HepG2 (cell line): ENCODE data around the gene GLTPD2. TPM values are rescaled to one million over a fixed set of nuclear protein-coding genes. Genes with fewer than 3 reads are reported as not detected.
A peak's percentile ranks its signal among the peaks of the same experiment; 100 is the strongest.

ENCODE experiments used
- ATF7 ChIP-seq, 2 experiments: fragments of 450-650 bp in 1 of 2; sonication (generic) in 1 of 2; formaldehyde crosslinking in 1 of 2; IDR thresholded peaks; 2 replicates each; pipeline versions ENCODE4 v1.4.0 to v1.6.1; 2016 to 2020; ENCODE audit warnings: antibody characterized with exemption in 1 of 2, mild to moderate bottlenecking in 1 of 2, missing genetic modification reagents in 1 of 2
- CHCHD3 ChIP-seq: sonication (generic); formaldehyde crosslinking; IDR thresholded peaks from 2 replicates; pipeline ENCODE4 v1.8.0; 2022; ENCODE audit warnings: mild to moderate bottlenecking, missing genetic modification reagents, moderate library complexity
- DNMT1 ChIP-seq: sonication (generic); formaldehyde crosslinking; IDR thresholded peaks from 2 replicates; pipeline ENCODE4 v1.5.1; 2020; ENCODE audit warnings: mild to moderate bottlenecking, missing genetic modification reagents
- GTF2F1 ChIP-seq: fragments of 150-350 bp; IDR thresholded peaks from 2 replicates; pipeline ENCODE4 v1.6.1; 2014; ENCODE audit warnings: low read length
- HMG20B ChIP-seq: conservative IDR thresholded peaks from 2 replicates; pipeline ENCODE4 v1.6.1; 2016; ENCODE audit warnings: missing genetic modification reagents, missing compliant biosample characterization
- HOXD1 ChIP-seq: sonication (generic); formaldehyde crosslinking; IDR thresholded peaks from 2 replicates; pipeline ENCODE4 v1.5.0; 2020; ENCODE audit warnings: missing genetic modification reagents
- NCOA2 ChIP-seq: sonication (generic); formaldehyde crosslinking; IDR thresholded peaks from 2 replicates; pipeline ENCODE4 v1.8.0; 2022; ENCODE audit warnings: inconsistent platforms
- NCOA5 ChIP-seq: sonication (generic); formaldehyde crosslinking; IDR thresholded peaks from 2 replicates; pipeline ENCODE4 v1.4.0; 2020; ENCODE audit warnings: missing genetic modification reagents
- ONECUT2 ChIP-seq: sonication (generic); formaldehyde crosslinking; IDR thresholded peaks from 2 replicates; pipeline ENCODE4 v1.4.0; 2020; ENCODE audit warnings: missing genetic modification reagents
- POLR2A ChIP-seq, 2 experiments: IDR thresholded peaks; 2 replicates each; pipeline ENCODE4 v1.6.1; 2011; ENCODE audit warnings: low read depth in 2 of 2, low read length in 2 of 2, mild to moderate bottlenecking in 1 of 2, moderate library complexity in 1 of 2; ENCODE audit not compliant: insufficient read depth in 1 of 2
- RARA ChIP-seq: IDR thresholded peaks from 2 replicates; pipeline ENCODE4 v1.6.1; 2016; ENCODE audit warnings: missing genetic modification reagents, missing compliant biosample characterization
- RBAK ChIP-seq: sonication (generic); formaldehyde crosslinking; IDR thresholded peaks from 2 replicates; pipeline ENCODE4 v1.5.1; 2020; ENCODE audit warnings: mild to moderate bottlenecking, missing genetic modification reagents
- REXO4 ChIP-seq: sonication (generic); formaldehyde crosslinking; IDR thresholded peaks from 2 replicates; pipeline ENCODE4 v1.8.0; 2022; ENCODE audit warnings: missing genetic modification reagents, mild to moderate bottlenecking, borderline replicate concordance
- RFX3 ChIP-seq: IDR thresholded peaks from 2 replicates; pipeline ENCODE4 v1.6.1; 2016; ENCODE audit warnings: missing biosample characterization, missing genetic modification reagents
- SIN3A ChIP-seq: IDR thresholded peaks from 2 replicates; pipeline ENCODE4 v1.6.1; 2011; ENCODE audit warnings: low read depth, mild to moderate bottlenecking, control low read depth, low read length, borderline replicate concordance
- ZFP1 ChIP-seq: IDR thresholded peaks from 2 replicates; pipeline ENCODE4 v1.6.1; 2016
- ZNF549 ChIP-seq: sonication (generic); formaldehyde crosslinking; IDR thresholded peaks from 2 replicates; pipeline ENCODE4 v1.5.0; 2020; ENCODE audit warnings: missing genetic modification reagents
- ZNF7 ChIP-seq: IDR thresholded peaks from 2 replicates; pipeline ENCODE4 v1.6.1; 2016; ENCODE audit warnings: missing biosample characterization, missing genetic modification reagents
- ZNF737 ChIP-seq: sonication (generic); formaldehyde crosslinking; IDR thresholded peaks from 2 replicates; pipeline ENCODE4 v1.5.0; 2020; ENCODE audit warnings: missing genetic modification reagents, mild to moderate bottlenecking, borderline replicate concordance
- polyA plus RNA-seq, 8 experiments: library from polyadenylated mRNA; depleted of rRNA in 3 of 8; stranded (reverse) in 7 of 8; unstranded in 1 of 8; fragments of >200 nt; fragmentation: Illumina TruSeq in 4 of 8; extraction: Trizol in 4 of 8; gene quantifications; 2 replicates each; pipeline versions ENCODE4 v1.2.1 to v1.2.3, GENCODE V29; 2011 to 2016; ENCODE audit warnings: low read depth in 4 of 8, missing spikeins in 1 of 8, mixed read lengths in 1 of 8; ENCODE audit not compliant: insufficient read depth in 1 of 8
- total RNA-seq, 5 experiments: library from RNA; depleted of rRNA; stranded (reverse); fragments of >200 nt; fragmentation: Illumina TruSeq; extraction: Trizol; gene quantifications; 2 replicates each; pipeline ENCODE4 v1.2.3, GENCODE V29; 2016; ENCODE audit warnings: low read depth in 1 of 5
- TF ChIP-seq, protein P1 (sequence below): sonication (generic); formaldehyde crosslinking; IDR thresholded peaks from 2 replicates; pipeline ENCODE4 v1.5.0; 2020; ENCODE audit warnings: mild to moderate bottlenecking, missing genetic modification reagents
- TF ChIP-seq, protein P2 (sequence below): sonication (generic); formaldehyde crosslinking; IDR thresholded peaks from 2 replicates; pipeline ENCODE4 v1.4.0; 2020; ENCODE audit warnings: missing genetic modification reagents
- TF ChIP-seq, protein P3 (sequence below): sonication (generic); formaldehyde crosslinking; IDR thresholded peaks from 2 replicates; pipeline ENCODE4 v1.8.1; 2023; ENCODE audit warnings: mild to moderate bottlenecking, missing genetic modification reagents

Gene GLTPD2
- total and polyA plus RNA-seq, 2 of the 13 experiments (the other 11 are each of a cell fraction or from before 2014, with no cell fraction given) = 7.5 to 12.9 TPM

DNA sequence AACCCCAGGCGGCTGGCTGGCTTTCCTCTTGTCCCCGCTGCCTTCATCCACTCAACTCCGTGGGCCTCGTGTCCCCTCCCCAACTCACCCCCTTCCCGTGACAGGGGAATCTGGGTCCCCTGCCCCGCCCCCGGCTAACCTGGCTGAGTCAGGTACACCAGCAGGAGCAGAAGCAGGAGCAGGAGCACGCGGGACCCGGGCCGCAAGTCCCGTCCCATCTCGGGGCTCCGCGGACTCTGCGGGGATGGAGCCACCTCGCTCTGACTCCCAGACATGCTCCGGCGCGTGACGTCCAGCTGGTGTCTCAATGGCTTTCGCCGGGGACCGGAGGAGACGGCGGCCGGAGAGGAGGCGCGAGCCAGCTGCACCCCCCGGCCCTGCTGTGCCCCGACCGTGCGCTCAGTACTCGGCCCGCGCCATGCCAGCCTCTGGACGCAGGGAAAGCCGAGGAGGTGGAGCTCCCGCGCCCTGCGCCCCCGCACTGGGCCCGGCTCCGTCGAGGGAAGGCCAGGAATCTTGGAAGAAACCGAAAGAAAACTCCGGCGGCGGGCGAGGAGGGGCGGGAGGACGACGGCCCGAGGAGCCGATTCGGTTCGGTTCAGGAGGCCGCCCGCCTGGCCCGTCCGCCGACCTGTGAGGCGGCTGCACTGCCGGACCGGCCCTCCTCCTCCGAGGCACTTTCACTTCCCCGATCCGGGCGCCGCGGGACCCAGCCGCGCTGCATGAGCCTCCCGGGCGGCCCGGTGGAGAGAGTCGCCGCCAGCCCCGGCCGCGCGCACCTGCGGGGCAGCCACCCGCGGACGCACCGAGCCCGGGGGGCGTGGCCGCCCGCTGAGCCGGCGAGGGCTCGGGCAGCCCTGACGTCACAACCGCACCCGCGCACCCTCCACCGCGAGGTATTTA is 49.4 kb upstream of the GLTPD2 start, which contains the start of the genes CXCL16 and ZMYND15 (continued):
- TF ChIP-seq, protein P1, sequence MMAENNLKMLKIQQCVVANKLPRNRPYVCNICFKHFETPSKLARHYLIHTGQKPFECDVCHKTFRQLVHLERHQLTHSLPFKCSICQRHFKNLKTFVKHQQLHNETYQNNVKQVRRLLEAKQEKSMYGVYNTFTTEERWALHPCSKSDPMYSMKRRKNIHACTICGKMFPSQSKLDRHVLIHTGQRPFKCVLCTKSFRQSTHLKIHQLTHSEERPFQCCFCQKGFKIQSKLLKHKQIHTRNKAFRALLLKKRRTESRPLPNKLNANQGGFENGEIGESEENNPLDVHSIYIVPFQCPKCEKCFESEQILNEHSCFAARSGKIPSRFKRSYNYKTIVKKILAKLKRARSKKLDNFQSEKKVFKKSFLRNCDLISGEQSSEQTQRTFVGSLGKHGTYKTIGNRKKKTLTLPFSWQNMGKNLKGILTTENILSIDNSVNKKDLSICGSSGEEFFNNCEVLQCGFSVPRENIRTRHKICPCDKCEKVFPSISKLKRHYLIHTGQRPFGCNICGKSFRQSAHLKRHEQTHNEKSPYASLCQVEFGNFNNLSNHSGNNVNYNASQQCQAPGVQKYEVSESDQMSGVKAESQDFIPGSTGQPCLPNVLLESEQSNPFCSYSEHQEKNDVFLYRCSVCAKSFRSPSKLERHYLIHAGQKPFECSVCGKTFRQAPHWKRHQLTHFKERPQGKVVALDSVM (CRISPR knock-in tag) = no peak
- TF ChIP-seq HOXD1 (CRISPR knock-in tag) = 0 out of 2 replicates have a peak, but pooled peaks have one; percentile 42
- no peak for TF ChIP-seq RBAK (CRISPR knock-in tag)
- TF ChIP-seq REXO4 (CRISPR knock-in tag) = no peak
- TF ChIP-seq, protein P2, sequence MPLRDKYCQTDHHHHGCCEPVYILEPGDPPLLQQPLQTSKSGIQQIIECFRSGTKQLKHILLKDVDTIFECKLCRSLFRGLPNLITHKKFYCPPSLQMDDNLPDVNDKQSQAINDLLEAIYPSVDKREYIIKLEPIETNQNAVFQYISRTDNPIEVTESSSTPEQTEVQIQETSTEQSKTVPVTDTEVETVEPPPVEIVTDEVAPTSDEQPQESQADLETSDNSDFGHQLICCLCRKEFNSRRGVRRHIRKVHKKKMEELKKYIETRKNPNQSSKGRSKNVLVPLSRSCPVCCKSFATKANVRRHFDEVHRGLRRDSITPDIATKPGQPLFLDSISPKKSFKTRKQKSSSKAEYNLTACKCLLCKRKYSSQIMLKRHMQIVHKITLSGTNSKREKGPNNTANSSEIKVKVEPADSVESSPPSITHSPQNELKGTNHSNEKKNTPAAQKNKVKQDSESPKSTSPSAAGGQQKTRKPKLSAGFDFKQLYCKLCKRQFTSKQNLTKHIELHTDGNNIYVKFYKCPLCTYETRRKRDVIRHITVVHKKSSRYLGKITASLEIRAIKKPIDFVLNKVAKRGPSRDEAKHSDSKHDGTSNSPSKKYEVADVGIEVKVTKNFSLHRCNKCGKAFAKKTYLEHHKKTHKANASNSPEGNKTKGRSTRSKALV (CRISPR knock-in tag) = peak; percentile 83
- TF ChIP-seq NCOA2 (CRISPR knock-in tag) = no peak
- no peak for TF ChIP-seq ZNF7 (CRISPR knock-in tag)
- no peak for TF ChIP-seq ONECUT2 (CRISPR knock-in tag)
- TF ChIP-seq SIN3A = no peak
- no peak for TF ChIP-seq RFX3 (CRISPR knock-in tag)
- peak in 1 of 2 experiments; percentile 47; a peak in 1 of 4 replicates for TF ChIP-seq POLR2A (IDR thresholded peaks at IDR 0.05; ENCODE audit: insufficient read depth in 1 of 2, low read depth in 2 of 2, low read length in 2 of 2)
- no peak for TF ChIP-seq HMG20B (CRISPR knock-in tag)
- TF ChIP-seq NCOA5 (CRISPR knock-in tag) = no peak
- TF ChIP-seq CHCHD3 = no peak; the same call in 1 of the 2 replicates
- no peak for TF ChIP-seq DNMT1 (CRISPR knock-in tag)
- no peak for TF ChIP-seq GTF2F1
- TF ChIP-seq, protein P3, sequence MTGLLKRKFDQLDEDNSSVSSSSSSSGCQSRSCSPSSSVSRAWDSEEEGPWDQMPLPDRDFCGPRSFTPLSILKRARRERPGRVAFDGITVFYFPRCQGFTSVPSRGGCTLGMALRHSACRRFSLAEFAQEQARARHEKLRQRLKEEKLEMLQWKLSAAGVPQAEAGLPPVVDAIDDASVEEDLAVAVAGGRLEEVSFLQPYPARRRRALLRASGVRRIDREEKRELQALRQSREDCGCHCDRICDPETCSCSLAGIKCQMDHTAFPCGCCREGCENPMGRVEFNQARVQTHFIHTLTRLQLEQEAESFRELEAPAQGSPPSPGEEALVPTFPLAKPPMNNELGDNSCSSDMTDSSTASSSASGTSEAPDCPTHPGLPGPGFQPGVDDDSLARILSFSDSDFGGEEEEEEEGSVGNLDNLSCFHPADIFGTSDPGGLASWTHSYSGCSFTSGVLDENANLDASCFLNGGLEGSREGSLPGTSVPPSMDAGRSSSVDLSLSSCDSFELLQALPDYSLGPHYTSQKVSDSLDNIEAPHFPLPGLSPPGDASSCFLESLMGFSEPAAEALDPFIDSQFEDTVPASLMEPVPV (CRISPR knock-in tag) = no peak
- TF ChIP-seq ATF7 (IDR thresholded peaks at IDR 0.05) = no peak
- TF ChIP-seq ATF7 (CRISPR knock-in tag; IDR thresholded peaks at IDR 0.05) = peak; percentile 64; the same call in 1 of the 2 replicates
- no peak for TF ChIP-seq RARA (CRISPR knock-in tag)
- no peak for TF ChIP-seq ZNF549
- no peak for TF ChIP-seq ZNF737 (CRISPR knock-in tag)
- TF ChIP-seq ZFP1 (CRISPR knock-in tag) = no peak
